ENCODE data around the gene TAF12.
"Not testable (repeated sequence)": the region's sequence is repeated elsewhere in the genome, so short reads cannot be mapped to it uniquely, and the experiment has no call there.

Gene TAF12

DNA sequence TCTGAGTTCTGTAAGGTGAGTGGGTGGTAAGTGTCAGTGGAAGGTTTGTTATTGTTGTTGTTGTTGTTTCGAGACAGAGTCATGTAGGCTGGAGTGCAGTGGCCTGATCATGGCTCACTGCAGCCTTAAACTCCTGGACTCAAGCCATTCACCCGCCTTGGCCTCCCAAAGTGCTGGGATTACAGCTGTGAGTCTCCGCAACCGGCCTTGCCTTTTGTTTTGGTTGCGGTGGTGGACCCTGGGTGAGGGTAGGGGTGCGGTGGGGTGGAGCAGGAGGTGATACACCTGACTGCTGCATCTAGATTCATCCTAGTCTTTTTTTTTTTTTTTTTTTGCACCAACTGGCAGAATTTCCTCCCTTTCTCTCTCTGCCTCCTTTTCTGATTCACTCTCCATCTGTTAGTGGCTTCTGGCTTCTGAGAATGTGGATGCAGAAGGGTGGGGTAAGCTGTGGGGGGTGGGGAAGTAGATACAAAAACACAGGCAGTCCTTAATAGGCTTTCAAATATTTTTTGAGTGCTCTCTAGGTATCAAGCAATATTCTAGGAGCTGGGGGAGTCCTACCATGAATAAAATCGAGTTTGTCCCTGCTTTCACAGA, 21.1 kb upstream of the TAF12 start:
- Histone ChIP-seq H3K36me3 (ENCODE audit: control insufficient read depth, low read depth, low read length) (no peaks in the 10 kb centered on the region), H3K4me3 (ENCODE audit: low read length) (no peak overlapping the region), H3K9ac (ENCODE audit: low read length) (no peak overlapping the region), H3K27me3 (ENCODE audit: control insufficient read depth, insufficient read depth, low read length) (no peaks in the 10 kb centered on the region), H3K9me3 (ENCODE audit: control insufficient read depth, low read depth, low read length) (no peaks in the 10 kb centered on the region), H3K4me1 (ENCODE audit: control insufficient read depth, low read depth, low read length) (peaks cover 7% of the 10 kb centered on the region), H3K27ac (ENCODE audit: low read length) (no peak overlapping the region)

DNA sequence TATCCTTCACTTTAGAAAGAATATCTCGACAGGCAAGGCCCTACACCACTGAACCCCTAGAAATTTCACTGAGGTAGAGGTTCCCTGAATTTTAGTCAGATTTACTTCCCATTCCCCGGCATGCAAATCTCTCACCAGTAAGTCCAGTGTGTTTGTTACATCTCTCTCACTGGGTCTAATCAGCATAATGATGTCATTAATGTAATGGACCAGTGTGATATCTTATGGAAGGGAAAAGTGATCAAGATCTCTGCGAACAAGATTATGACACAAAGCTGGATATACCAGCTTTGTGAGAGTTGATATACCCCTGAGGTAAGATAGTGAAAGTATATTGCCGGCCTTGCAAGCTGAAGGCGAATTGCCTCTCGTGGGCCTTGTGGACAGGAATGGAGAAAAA, 13.5 kb upstream of the TAF12 start:
- H3K4me1 ChIP-seq (ENCODE audit: control insufficient read depth, low read depth, low read length): no peaks in the 10 kb centered on the region
- no peak overlapping the region for H3K9ac ChIP-seq (ENCODE audit: low read length)
- no peak overlapping the region for H3K27ac ChIP-seq (ENCODE audit: low read length)
- H3K9me3 ChIP-seq (ENCODE audit: control insufficient read depth, low read depth, low read length): no peaks in the 10 kb centered on the region
- H3K4me3 ChIP-seq (ENCODE audit: low read length): no peak overlapping the region
- no peaks in the 10 kb centered on the region for H3K36me3 ChIP-seq (ENCODE audit: control insufficient read depth, low read depth, low read length)
- H3K27me3 ChIP-seq (ENCODE audit: control insufficient read depth, insufficient read depth, low read length): no peaks in the 10 kb centered on the region

GRCh38 chr1:28655448-28656311, 12.8 kb upstream of the TAF12 start:
- not testable (repeated sequence) for H3K9me3 ChIP-seq (ENCODE audit: control insufficient read depth, low read depth, low read length); H3K9ac ChIP-seq (ENCODE audit: low read length); H3K4me1 ChIP-seq (ENCODE audit: control insufficient read depth, low read depth, low read length); H3K4me3 ChIP-seq (ENCODE audit: low read length); H3K36me3 ChIP-seq (ENCODE audit: control insufficient read depth, low read depth, low read length); H3K27me3 ChIP-seq (ENCODE audit: control insufficient read depth, insufficient read depth, low read length); H3K27ac ChIP-seq (ENCODE audit: low read length)

- H3K4me1 ChIP-seq (ENCODE audit: control insufficient read depth, low read depth, low read length); H3K27ac ChIP-seq (ENCODE audit: low read length); H3K4me3 ChIP-seq (ENCODE audit: low read length); H3K36me3 ChIP-seq (ENCODE audit: control insufficient read depth, low read depth, low read length); H3K27me3 ChIP-seq (ENCODE audit: control insufficient read depth, insufficient read depth, low read length); H3K9me3 ChIP-seq (ENCODE audit: control insufficient read depth, low read depth, low read length); H3K9ac ChIP-seq (ENCODE audit: low read length): not testable (repeated sequence)
Observed at GRCh38 chr1:28653870-28654269, 11.0 kb upstream of the TAF12 start.

GRCh38 chr1:28653063-28653462, 10.2 kb upstream of the TAF12 start:
- H3K27me3 ChIP-seq (ENCODE audit: control insufficient read depth, insufficient read depth, low read length); H3K9ac ChIP-seq (ENCODE audit: low read length); H3K9me3 ChIP-seq (ENCODE audit: control insufficient read depth, low read depth, low read length); H3K36me3 ChIP-seq (ENCODE audit: control insufficient read depth, low read depth, low read length); H3K27ac ChIP-seq (ENCODE audit: low read length); H3K4me1 ChIP-seq (ENCODE audit: control insufficient read depth, low read depth, low read length); H3K4me3 ChIP-seq (ENCODE audit: low read length): not testable (repeated sequence)

DNA sequence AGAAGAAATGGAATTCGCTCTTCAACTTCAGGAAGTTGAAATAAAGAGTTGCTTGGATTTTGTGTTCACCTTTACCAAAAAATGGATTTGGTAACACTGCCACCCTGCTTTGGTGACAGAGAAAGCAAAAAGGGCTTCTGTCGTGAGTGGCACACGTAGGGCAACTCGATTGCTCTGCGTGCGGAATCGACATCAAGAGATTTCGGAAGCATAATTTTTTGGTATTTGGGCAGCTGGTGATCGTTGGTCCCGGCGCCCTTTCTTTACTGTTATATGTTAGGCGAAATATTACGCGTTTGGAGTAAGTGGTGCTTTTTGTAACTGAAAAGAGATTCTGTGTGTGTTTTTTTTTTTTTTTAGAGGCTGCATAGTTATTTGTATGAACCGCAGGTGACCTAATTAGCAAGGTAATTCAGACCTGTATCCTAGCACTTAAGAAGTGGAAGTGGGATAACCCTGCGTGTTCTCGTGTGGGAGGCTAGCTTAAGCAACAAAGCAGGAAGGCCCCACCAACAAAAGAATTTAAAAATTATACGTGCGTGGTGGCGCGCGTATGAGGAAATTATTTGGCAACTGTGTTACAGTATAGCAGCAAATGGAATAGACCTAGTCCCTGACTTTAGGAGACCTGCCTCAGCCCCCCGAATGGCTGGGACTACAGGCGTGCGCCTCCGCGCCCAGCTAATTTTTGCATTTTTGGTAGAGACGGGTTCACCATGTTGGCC, 5.8 kb upstream of the TAF12 start, which contains the start of gene RNU11:
RNU11 (plus strand) TSS at position 127 of the 725 bp plus-strand sequence.
- H3K4me3 ChIP-seq (ENCODE audit: low read length): peak within 1 kb of the TSS; percentile 48
- H3K36me3 ChIP-seq (ENCODE audit: control insufficient read depth, low read depth, low read length): no peaks in the 10 kb centered on the region
- H3K4me1 ChIP-seq (ENCODE audit: control insufficient read depth, low read depth, low read length): peaks cover 7% of the 10 kb centered on the region
- H3K27me3 ChIP-seq (ENCODE audit: control insufficient read depth, insufficient read depth, low read length): no peaks in the 10 kb centered on the region
- no peaks in the 10 kb centered on the region for H3K9me3 ChIP-seq (ENCODE audit: control insufficient read depth, low read depth, low read length)
- H3K9ac ChIP-seq (ENCODE audit: low read length): peak within 1 kb of the TSS; percentile 93
- peak within 1 kb of the TSS; percentile 100 for H3K27ac ChIP-seq (ENCODE audit: low read length)

DNA sequence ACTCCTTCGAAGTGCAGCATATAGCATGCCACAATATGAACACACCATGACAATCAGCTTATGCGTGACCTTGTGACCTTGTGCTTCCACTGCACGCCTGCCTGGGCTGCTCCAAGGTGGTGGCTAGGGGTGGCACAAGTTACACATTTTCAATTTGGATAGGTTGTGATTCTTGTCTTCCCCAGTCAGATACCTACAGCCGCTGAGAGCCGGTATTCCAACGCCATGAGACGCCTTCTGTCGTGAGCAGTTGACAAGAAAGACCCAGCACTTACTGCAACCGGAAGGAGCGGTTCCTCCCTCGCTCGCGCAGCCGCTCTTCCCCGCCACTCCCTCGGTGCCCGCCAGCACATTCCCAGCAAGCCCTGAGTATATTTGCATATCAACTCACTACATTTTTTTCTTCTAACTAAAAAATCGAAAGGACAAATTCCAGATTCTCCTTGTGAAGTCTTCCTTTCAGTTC, 5.2 kb upstream of the TAF12 start:
- no peaks in the 10 kb centered on the region for H3K9me3 ChIP-seq (ENCODE audit: control insufficient read depth, low read depth, low read length)
- H3K36me3 ChIP-seq (ENCODE audit: control insufficient read depth, low read depth, low read length): no peaks in the 10 kb centered on the region
- H3K27me3 ChIP-seq (ENCODE audit: control insufficient read depth, insufficient read depth, low read length): no peaks in the 10 kb centered on the region
- peak overlapping the region; percentile 93 for H3K9ac ChIP-seq (ENCODE audit: low read length)
- peaks cover 12% of the 10 kb centered on the region for H3K4me1 ChIP-seq (ENCODE audit: control insufficient read depth, low read depth, low read length)
- peak overlapping the region; percentile 48 for H3K4me3 ChIP-seq (ENCODE audit: low read length)
- peak overlapping the region; percentile 100 for H3K27ac ChIP-seq (ENCODE audit: low read length)

DNA sequence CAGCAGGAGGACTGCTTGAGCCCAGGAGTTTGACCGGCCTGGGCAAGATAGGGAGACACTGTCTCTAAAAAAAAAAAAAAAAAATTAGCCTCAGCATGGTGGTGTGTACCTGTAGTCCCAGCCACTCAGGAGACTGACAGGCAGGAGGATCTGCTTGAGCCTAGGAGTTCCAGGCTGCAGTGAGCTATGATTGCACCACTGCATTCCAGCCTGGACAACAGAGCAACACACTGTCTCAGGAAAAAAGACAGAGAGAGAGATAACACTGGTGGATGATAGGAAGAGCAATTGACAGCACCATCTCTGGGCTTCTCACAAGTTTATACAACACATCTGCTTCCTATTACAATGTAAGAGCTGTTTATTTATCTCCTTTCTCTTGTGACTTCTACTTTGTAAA, 3.2 kb upstream of the TAF12 start:
- Histone ChIP-seq H3K27me3 (ENCODE audit: control insufficient read depth, insufficient read depth, low read length) (no peaks in the 10 kb centered on the region), H3K9me3 (ENCODE audit: control insufficient read depth, low read depth, low read length) (no peaks in the 10 kb centered on the region), H3K36me3 (ENCODE audit: control insufficient read depth, low read depth, low read length) (no peaks in the 10 kb centered on the region), H3K9ac (ENCODE audit: low read length) (no peak overlapping the region), H3K27ac (ENCODE audit: low read length) (no peak overlapping the region), H3K4me3 (ENCODE audit: low read length) (no peak overlapping the region), H3K4me1 (ENCODE audit: control insufficient read depth, low read depth, low read length) (peaks cover 16% of the 10 kb centered on the region)

DNA sequence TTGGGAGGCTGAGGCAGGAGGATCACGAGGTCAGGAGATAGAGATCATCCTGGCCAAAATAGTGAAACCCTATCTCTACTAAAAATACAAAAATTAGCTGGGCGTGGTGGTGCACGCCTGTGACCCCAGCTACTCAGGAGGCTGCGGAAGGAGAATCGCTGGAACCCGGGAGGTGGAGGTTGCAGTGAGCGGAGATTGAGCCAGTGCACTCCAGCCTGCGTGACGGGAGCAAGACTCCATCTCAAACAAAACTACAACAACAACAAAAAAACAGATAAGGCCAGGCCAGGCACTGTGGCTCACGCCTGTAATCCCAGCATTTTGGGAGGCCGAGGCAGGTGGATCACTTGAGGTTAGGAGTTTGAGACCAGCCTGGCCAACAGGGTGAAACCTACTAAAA, 2.5 kb upstream of the TAF12 start:
- H3K27me3 ChIP-seq (ENCODE audit: control insufficient read depth, insufficient read depth, low read length); H3K4me3 ChIP-seq (ENCODE audit: low read length); H3K9ac ChIP-seq (ENCODE audit: low read length); H3K9me3 ChIP-seq (ENCODE audit: control insufficient read depth, low read depth, low read length); H3K27ac ChIP-seq (ENCODE audit: low read length); H3K36me3 ChIP-seq (ENCODE audit: control insufficient read depth, low read depth, low read length): not testable (repeated sequence)
- peaks cover 16% of the 10 kb centered on the region for H3K4me1 ChIP-seq (ENCODE audit: control insufficient read depth, low read depth, low read length)

DNA sequence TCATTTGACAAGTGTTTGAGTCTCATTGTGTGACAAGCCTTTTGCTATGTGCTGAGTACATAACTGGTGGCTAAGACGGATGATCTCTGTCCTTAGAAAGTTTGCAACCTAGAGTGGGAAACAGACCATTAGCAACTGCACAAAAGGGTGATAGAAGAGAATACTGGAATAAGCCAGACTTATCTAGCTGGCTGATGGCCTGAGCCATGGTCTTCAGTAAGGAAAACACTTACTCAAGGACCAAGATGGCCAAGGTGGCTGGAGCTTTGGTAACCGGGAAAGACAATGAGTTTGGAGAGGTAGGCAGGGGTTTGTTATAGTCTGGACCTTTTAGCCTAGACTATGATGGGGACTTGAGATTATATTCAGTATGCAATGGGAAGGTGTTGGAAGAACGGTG, 1.6 kb upstream of the TAF12 start:
- Histone ChIP-seq H3K9me3 (ENCODE audit: control insufficient read depth, low read depth, low read length) (no peaks in the 10 kb centered on the region), H3K4me3 (ENCODE audit: low read length) (no peak overlapping the region), H3K27ac (ENCODE audit: low read length) (no peak overlapping the region), H3K9ac (ENCODE audit: low read length) (no peak overlapping the region), H3K36me3 (ENCODE audit: control insufficient read depth, low read depth, low read length) (no peaks in the 10 kb centered on the region), H3K27me3 (ENCODE audit: control insufficient read depth, insufficient read depth, low read length) (no peaks in the 10 kb centered on the region), H3K4me1 (ENCODE audit: control insufficient read depth, low read depth, low read length) (peaks cover 16% of the 10 kb centered on the region)

GRCh38 chr1:28642056-28642846, 616 bp downstream of the TAF12 start:
- H3K4me1 ChIP-seq (ENCODE audit: control insufficient read depth, low read depth, low read length): peaks cover 9% of the 10 kb centered on the region
- peak overlapping the region; percentile 91 for H3K4me3 ChIP-seq (ENCODE audit: low read length)
- H3K36me3 ChIP-seq (ENCODE audit: control insufficient read depth, low read depth, low read length): no peaks in the 10 kb centered on the region
- peak overlapping the region; percentile 73 for H3K27ac ChIP-seq (ENCODE audit: low read length)
- H3K9ac ChIP-seq (ENCODE audit: low read length): peak overlapping the region; percentile 83
- no peaks in the 10 kb centered on the region for H3K27me3 ChIP-seq (ENCODE audit: control insufficient read depth, insufficient read depth, low read length)
- no peaks in the 10 kb centered on the region for H3K9me3 ChIP-seq (ENCODE audit: control insufficient read depth, low read depth, low read length)
